ENCODE measurements around the gene CNNM4. TPM values are rescaled to one million over a fixed set of nuclear protein-coding genes. Genes with fewer than 3 reads are reported as not detected.
A peak's percentile ranks its signal among the peaks of the same experiment; 100 is the strongest.

The CNNM4 gene
- total RNA-seq, 1 experiment from 2014 or later = 28.3 TPM

GRCh38 chr2:96763511-96764252 is 3.0 kb downstream of the CNNM4 start:
- intact Hi-C loops (cut with micrococcal nuclease; ENCODE audit: unreplicated experiment) = loop anchor here (1.0 to 5.0 kb wide), 3 partner anchors 9 to 39 kb away; no protein-coding TSS in a partner anchor
- Mint-ChIP-seq H3K4me1 (ENCODE audit: low read depth, unreplicated experiment) (peaks cover 54% of the 10 kb centered on the region), H3K9me3 (ENCODE audit: unreplicated experiment) (no peaks in the 10 kb centered on the region)

GRCh38 chr2:96764253-96764637 is 3.5 kb downstream of the CNNM4 start:
- Mint-ChIP-seq H3K4me3 (ENCODE audit: unreplicated experiment) (peak overlapping the region; percentile 76), H3K36me3 (ENCODE audit: insufficient read depth, unreplicated experiment) (peaks cover 22% of the 10 kb centered on the region), H3K27me3 (ENCODE audit: insufficient read depth, unreplicated experiment) (no peaks in the 10 kb centered on the region), H3K9me3 (ENCODE audit: unreplicated experiment) (no peaks in the 10 kb centered on the region), H3K27ac (ENCODE audit: unreplicated experiment) (peak overlapping the region; percentile 58), H3K4me1 (ENCODE audit: low read depth, unreplicated experiment) (peaks cover 54% of the 10 kb centered on the region)
- Histone ChIP-seq H3K36me3 (ENCODE audit: control insufficient read depth, insufficient read depth, low read length) (peaks cover 1% of the 10 kb centered on the region; the same call in 1 of the 2 replicates), H3K9me3 (no peaks in the 10 kb centered on the region), H3K4me1 (peaks cover 58% of the 10 kb centered on the region), H3K27me3 (replicated peaks; ENCODE audit: control insufficient read depth, insufficient read depth, low read length) (no peaks in the 10 kb centered on the region), H3K4me3 (ENCODE audit: low read depth, low read length) (peak overlapping the region; percentile 22)
- POLR2A ChIA-PET = interaction anchor here (0.7 kb wide), 1 partner anchor 1390 kb away, joined by 8 read pairs; no protein-coding TSS in a partner anchor
- intact Hi-C loops (cut with micrococcal nuclease; ENCODE audit: unreplicated experiment) = loop anchor here (1.0 to 5.0 kb wide), 2 partner anchors 24 to 38 kb away; no protein-coding TSS in a partner anchor
- DNase-seq = peak; percentile 60 to 79
- no TSS peak for BruUV-seq (replicated peaks)
- CTCF ChIA-PET = interaction anchor here (0.6 to 2.0 kb wide), 2 partner anchors 25 to 132 kb away, joined by 8 read pairs; no protein-coding TSS in a partner anchor
- TF ChIP-seq CTCF (IDR thresholded peaks at IDR 0.05; ENCODE audit: insufficient read depth in 1 of 2, low read depth in 1 of 2, low read length in 1 of 2, severe bottlenecking in 1 of 2, unreplicated experiment in 1 of 2) = no peak

More at GRCh38 chr2:96763511-96764252, 3.0 kb downstream of the CNNM4 start:
- Mint-ChIP-seq H3K27ac (ENCODE audit: unreplicated experiment) (peak overlapping the region; percentile 58), H3K36me3 (ENCODE audit: insufficient read depth, unreplicated experiment) (peaks cover 22% of the 10 kb centered on the region), H3K27me3 (ENCODE audit: insufficient read depth, unreplicated experiment) (no peaks in the 10 kb centered on the region), H3K4me3 (ENCODE audit: unreplicated experiment) (peak overlapping the region; percentile 76)
- Histone ChIP-seq H3K4me1 (peaks cover 58% of the 10 kb centered on the region), H3K9me3 (no peaks in the 10 kb centered on the region), H3K4me3 (ENCODE audit: low read depth, low read length) (peak overlapping the region; percentile 91), H3K27me3 (replicated peaks; ENCODE audit: control insufficient read depth, insufficient read depth, low read length) (no peaks in the 10 kb centered on the region), H3K36me3 (ENCODE audit: control insufficient read depth, insufficient read depth, low read length) (peaks cover 1% of the 10 kb centered on the region; the same call in 1 of the 2 replicates)
- peak; percentile 62 to 64 for DNase-seq
- ChIA-PET POLR2A (interaction anchor here (0.6 kb wide), 1 partner anchor 54 kb away, joined by 3 read pairs; no protein-coding TSS in a partner anchor), CTCF (interaction anchor here (0.6 to 2.0 kb wide), 10 partner anchors 14 to 159 kb away, joined by 3 to 8 read pairs (median 5); partner anchors contain the start of genes ANKRD39 and CNNM3)
- TF ChIP-seq CTCF (IDR thresholded peaks at IDR 0.05; ENCODE audit: insufficient read depth in 1 of 2, low read depth in 1 of 2, low read length in 1 of 2, severe bottlenecking in 1 of 2, unreplicated experiment in 1 of 2) = peak; percentile 58 to 94
- no TSS peak for BruUV-seq (replicated peaks)

- no TSS peak for BruUV-seq (replicated peaks)
- DNase-seq = peak; percentile 31 to 64
- no peak for TF ChIP-seq CTCF (IDR thresholded peaks at IDR 0.05; ENCODE audit: insufficient read depth in 1 of 2, low read depth in 1 of 2, low read length in 1 of 2, severe bottlenecking in 1 of 2, unreplicated experiment in 1 of 2)
- Mint-ChIP-seq H3K27ac (ENCODE audit: unreplicated experiment) (peak overlapping the region; percentile 54), H3K9me3 (ENCODE audit: unreplicated experiment) (no peaks in the 10 kb centered on the region), H3K4me3 (ENCODE audit: unreplicated experiment) (peak overlapping the region; percentile 46), H3K27me3 (ENCODE audit: insufficient read depth, unreplicated experiment) (no peaks in the 10 kb centered on the region), H3K36me3 (ENCODE audit: insufficient read depth, unreplicated experiment) (peaks cover 18% of the 10 kb centered on the region), H3K4me1 (ENCODE audit: low read depth, unreplicated experiment) (peaks cover 65% of the 10 kb centered on the region)
- peaks cover 1% of the 10 kb centered on the region; the same call in 1 of the 2 replicates for H3K36me3 ChIP-seq (ENCODE audit: control insufficient read depth, insufficient read depth, low read length)
- ChIA-PET POLR2A (no interaction called here), CTCF (interaction anchor here (0.6 to 1.2 kb wide), 2 partner anchors 21 to 33 kb away, joined by 3 to 4 read pairs; no protein-coding TSS in a partner anchor)
- no peaks in the 10 kb centered on the region for H3K27me3 ChIP-seq (replicated peaks; ENCODE audit: control insufficient read depth, insufficient read depth, low read length)
- H3K4me1 ChIP-seq = peaks cover 58% of the 10 kb centered on the region
- intact Hi-C loops (cut with micrococcal nuclease; ENCODE audit: unreplicated experiment) = no loop called here
- no peaks in the 10 kb centered on the region for H3K9me3 ChIP-seq
- H3K4me3 ChIP-seq (ENCODE audit: low read depth, low read length) = no peak overlapping the region
Measured at GRCh38 chr2:96767135-96767871, 6.6 kb downstream of the CNNM4 start.
